ENCODE data around the gene HSPB6.

GRCh38 chr19:35725216-35725861 is 31.5 kb downstream of the HSPB6 start:
- TF ChIP-seq MYC (IDR thresholded peaks at IDR 0.05; ENCODE audit: borderline replicate concordance, low read length) (no peak), JUN (IDR thresholded peaks at IDR 0.05) (no peak), POLR2A (IDR thresholded peaks at IDR 0.05; ENCODE audit: low read length) (no peak), SREBF2 (IDR thresholded peaks at IDR 0.05) (no peak), CEBPB (IDR thresholded peaks at IDR 0.05) (no peak), ZFP36 (IDR thresholded peaks at IDR 0.05; ENCODE audit: borderline replicate concordance, partially characterized antibody) (no peak), ELK1 (IDR thresholded peaks at IDR 0.05; ENCODE audit: low read depth, low read length) (no peak), RFX5 (IDR thresholded peaks at IDR 0.05) (no peak)
- TF ChIP-seq, protein P1, sequence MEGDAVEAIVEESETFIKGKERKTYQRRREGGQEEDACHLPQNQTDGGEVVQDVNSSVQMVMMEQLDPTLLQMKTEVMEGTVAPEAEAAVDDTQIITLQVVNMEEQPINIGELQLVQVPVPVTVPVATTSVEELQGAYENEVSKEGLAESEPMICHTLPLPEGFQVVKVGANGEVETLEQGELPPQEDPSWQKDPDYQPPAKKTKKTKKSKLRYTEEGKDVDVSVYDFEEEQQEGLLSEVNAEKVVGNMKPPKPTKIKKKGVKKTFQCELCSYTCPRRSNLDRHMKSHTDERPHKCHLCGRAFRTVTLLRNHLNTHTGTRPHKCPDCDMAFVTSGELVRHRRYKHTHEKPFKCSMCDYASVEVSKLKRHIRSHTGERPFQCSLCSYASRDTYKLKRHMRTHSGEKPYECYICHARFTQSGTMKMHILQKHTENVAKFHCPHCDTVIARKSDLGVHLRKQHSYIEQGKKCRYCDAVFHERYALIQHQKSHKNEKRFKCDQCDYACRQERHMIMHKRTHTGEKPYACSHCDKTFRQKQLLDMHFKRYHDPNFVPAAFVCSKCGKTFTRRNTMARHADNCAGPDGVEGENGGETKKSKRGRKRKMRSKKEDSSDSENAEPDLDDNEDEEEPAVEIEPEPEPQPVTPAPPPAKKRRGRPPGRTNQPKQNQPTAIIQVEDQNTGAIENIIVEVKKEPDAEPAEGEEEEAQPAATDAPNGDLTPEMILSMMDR (IDR thresholded peaks at IDR 0.05): no peak

All from A549 (cell line).